AG09319 (cell line): Measurements from ENCODE around the gene ZNF655.
A peak's percentile ranks its signal among the peaks of the same experiment; 100 is the strongest.

Source experiments
- DNase-seq: peaks from one replicate; pipeline ENCODE4 v3.0.0-alpha.2; 2010; ENCODE audit warnings: low read depth; ENCODE audit errors: extremely low read depth
- CTCF ChIP-seq: IDR thresholded peaks from 2 replicates; pipeline ENCODE4 v1.5.1; 2011; ENCODE audit warnings: low read depth, mild to moderate bottlenecking, inconsistent platforms, low read length, moderate library complexity

ZNF655 gene

GRCh38 chr7:99558306-99559174, at the start of gene ZNF655:
TSS of gene ZNF655 (plus strand) at chr7:99558642. CDS start at chr7:99560560, 1,918 bp downstream.
- peak; percentile 56 for DNase-seq
- no peak; the same call in 1 of the 2 replicates for TF ChIP-seq CTCF

GRCh38 chr7:99514050-99514449, 44.4 kb upstream of the ZNF655 start:
- no peak for TF ChIP-seq CTCF
- no peak for DNase-seq

- no peak for TF ChIP-seq CTCF
Observed at GRCh38 chr7:99521399-99521798, 37.0 kb upstream of the ZNF655 start.

GRCh38 chr7:99525713-99526440, 32.6 kb upstream of the ZNF655 start:
- TF ChIP-seq CTCF = peak; percentile 13
- DNase-seq = no peak

More at GRCh38 chr7:99521399-99521798, 37.0 kb upstream of the ZNF655 start:
- DNase-seq = no peak

GRCh38 chr7:99531354-99531765, 27.1 kb upstream of the ZNF655 start:
- TF ChIP-seq CTCF = no peak
- no peak for DNase-seq

- no peak for DNase-seq
Observed at GRCh38 chr7:99535667-99536066, 22.8 kb upstream of the ZNF655 start.

More at GRCh38 chr7:99535667-99536066, 22.8 kb upstream of the ZNF655 start:
- TF ChIP-seq CTCF = no peak
